Loucy (cell line): Measurements from ENCODE around the gene MAPK6.

Source experiments
- EZH2phosphoT487 ChIP-seq: fragments of 200-600 bp; IDR thresholded peaks from 2 replicates; pipeline ENCODE4 v1.6.1; 2018; ENCODE audit warnings: antibody characterized with exemption, mild to moderate bottlenecking, moderate library complexity, borderline replicate concordance
- TF ChIP-seq, protein P1 (sequence below): fragments of 200-600 bp; sonication (generic); conservative IDR thresholded peaks from 2 replicates; pipeline ENCODE4 v1.5.1; 2014; ENCODE audit warnings: mild to moderate bottlenecking, antibody characterized with exemption, low read length

DNA sequence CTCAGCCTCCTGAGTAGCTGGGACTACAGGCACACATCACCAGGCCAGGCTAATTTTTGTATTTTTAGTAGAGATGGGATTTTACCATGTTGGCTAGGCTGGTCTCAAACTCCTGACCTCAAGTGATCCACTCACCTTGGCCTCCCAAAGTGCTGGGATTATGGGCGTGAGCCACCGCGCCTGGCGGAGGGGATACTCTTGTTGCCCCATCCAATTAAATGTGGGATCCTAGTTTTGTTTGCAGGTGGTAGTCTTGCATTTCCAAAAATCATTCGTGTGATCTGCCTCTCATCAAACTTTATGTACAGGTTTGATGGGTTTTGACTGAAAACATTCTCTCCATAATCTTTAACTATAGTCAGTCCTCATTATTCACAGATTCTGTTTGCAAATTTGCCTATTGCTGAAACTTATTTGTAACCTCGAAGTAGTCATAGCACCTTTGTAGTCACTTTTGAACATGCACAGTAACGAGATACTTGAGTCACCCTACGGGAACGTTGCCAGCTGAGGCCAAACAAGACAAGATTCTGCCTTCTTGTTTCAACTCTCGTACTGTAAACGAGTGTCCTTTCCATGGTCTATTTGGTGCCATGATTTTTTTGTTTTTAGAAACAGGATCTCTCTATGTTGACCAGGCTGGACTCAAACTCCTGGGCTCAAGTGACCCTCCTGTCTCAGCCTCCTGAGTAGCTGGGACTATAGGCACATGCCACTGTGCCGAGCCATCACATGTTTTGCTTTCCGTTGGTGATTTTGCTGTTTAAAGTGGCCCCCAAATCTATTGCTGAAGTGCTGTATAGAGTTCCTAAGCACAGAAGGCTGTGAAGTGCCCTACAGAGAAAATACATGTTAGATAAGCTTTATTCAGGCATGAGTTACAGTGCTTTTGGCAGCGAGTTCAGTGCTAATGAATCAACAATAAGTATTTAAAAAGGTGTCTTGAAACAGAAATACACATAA, 8.1 kb upstream of the MAPK6 start:
- TF ChIP-seq, protein P1, sequence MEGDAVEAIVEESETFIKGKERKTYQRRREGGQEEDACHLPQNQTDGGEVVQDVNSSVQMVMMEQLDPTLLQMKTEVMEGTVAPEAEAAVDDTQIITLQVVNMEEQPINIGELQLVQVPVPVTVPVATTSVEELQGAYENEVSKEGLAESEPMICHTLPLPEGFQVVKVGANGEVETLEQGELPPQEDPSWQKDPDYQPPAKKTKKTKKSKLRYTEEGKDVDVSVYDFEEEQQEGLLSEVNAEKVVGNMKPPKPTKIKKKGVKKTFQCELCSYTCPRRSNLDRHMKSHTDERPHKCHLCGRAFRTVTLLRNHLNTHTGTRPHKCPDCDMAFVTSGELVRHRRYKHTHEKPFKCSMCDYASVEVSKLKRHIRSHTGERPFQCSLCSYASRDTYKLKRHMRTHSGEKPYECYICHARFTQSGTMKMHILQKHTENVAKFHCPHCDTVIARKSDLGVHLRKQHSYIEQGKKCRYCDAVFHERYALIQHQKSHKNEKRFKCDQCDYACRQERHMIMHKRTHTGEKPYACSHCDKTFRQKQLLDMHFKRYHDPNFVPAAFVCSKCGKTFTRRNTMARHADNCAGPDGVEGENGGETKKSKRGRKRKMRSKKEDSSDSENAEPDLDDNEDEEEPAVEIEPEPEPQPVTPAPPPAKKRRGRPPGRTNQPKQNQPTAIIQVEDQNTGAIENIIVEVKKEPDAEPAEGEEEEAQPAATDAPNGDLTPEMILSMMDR, result no peak
- TF ChIP-seq EZH2phosphoT487, result no peak
